Parathyroid adenoma (tissue), 2 donors: Measurements from ENCODE around the gene GLIPR1.
A peak's percentile ranks its signal among the peaks of the same experiment; 100 is the strongest.

Source experiments
- H2AFZ ChIP-seq: fragments of 300-600 bp; sonication (generic); one replicate; pipeline ENCODE4 v1.7.0; 2017; ENCODE audit warnings: antibody characterized with exemption, mild to moderate bottlenecking
- H3K27ac ChIP-seq: fragments of 300-600 bp; sonication (generic); one replicate; pipeline ENCODE4 v1.7.0; 2017
- H3K27me3 ChIP-seq: fragments of 300-600 bp; sonication (generic); one replicate; pipeline ENCODE4 v1.7.0; 2017; ENCODE audit warnings: low read length; ENCODE audit not compliant: control insufficient read depth, insufficient read depth
- H3K36me3 ChIP-seq: fragments of 300-600 bp; sonication (generic); one replicate; pipeline ENCODE4 v1.7.0; 2017; ENCODE audit warnings: low read length; ENCODE audit not compliant: control insufficient read depth, insufficient read depth
- H3K4me1 ChIP-seq: fragments of 300-600 bp; sonication (generic); one replicate; pipeline ENCODE4 v1.7.0; 2017; ENCODE audit warnings: control low read depth
- H3K4me2 ChIP-seq: fragments of 300-600 bp; sonication (generic); one replicate; pipeline ENCODE4 v1.7.0; 2017; ENCODE audit warnings: low read length
- H3K4me3 ChIP-seq: fragments of 300-600 bp; sonication (generic); one replicate; pipeline ENCODE4 v1.7.0; 2017; ENCODE audit warnings: low read depth, low read length
- H3K79me2 ChIP-seq: fragments of 300-600 bp; sonication (generic); one replicate; pipeline ENCODE4 v1.7.0; 2017; ENCODE audit warnings: control low read depth
- H3K9ac ChIP-seq: fragments of 300-600 bp; sonication (generic); one replicate; pipeline ENCODE4 v1.7.0; 2017; ENCODE audit warnings: mild to moderate bottlenecking
- H3K9me3 ChIP-seq: fragments of 300-600 bp; sonication (generic); one replicate; pipeline ENCODE4 v1.7.0; 2017; ENCODE audit warnings: low read length; ENCODE audit not compliant: control insufficient read depth
- CTCF ChIP-seq: fragments of 300-600 bp; sonication (generic); IDR thresholded peaks from one replicate; pipeline ENCODE4 v1.7.0; 2017; ENCODE audit warnings: antibody characterized with exemption, mild to moderate bottlenecking
- donor health status: primary hyperparathyroidism.

Gene GLIPR1

GRCh38 chr12:75476071-75476470 is 4.5 kb upstream of the GLIPR1 start:
- no peak for TF ChIP-seq CTCF
- no peaks in the 10 kb centered on the region for H3K36me3 ChIP-seq
- no peaks in the 10 kb centered on the region for H3K79me2 ChIP-seq
- no peak overlapping the region for H3K4me2 ChIP-seq
- H2AFZ ChIP-seq = no peak overlapping the region
- no peaks in the 10 kb centered on the region for H3K27me3 ChIP-seq
- H3K4me1 ChIP-seq = no peaks in the 10 kb centered on the region
- H3K27ac ChIP-seq = no peak overlapping the region
- no peak overlapping the region for H3K4me3 ChIP-seq
- no peak overlapping the region for H3K9ac ChIP-seq
- no peaks in the 10 kb centered on the region for H3K9me3 ChIP-seq

GRCh38 chr12:75477137-75477536 is 3.4 kb upstream of the GLIPR1 start:
- H3K4me3 ChIP-seq = no peak overlapping the region
- H3K9me3 ChIP-seq = no peaks in the 10 kb centered on the region
- TF ChIP-seq CTCF = no peak
- H2AFZ ChIP-seq = no peak overlapping the region
- no peaks in the 10 kb centered on the region for H3K27me3 ChIP-seq
- no peaks in the 10 kb centered on the region for H3K36me3 ChIP-seq
- no peaks in the 10 kb centered on the region for H3K79me2 ChIP-seq
- H3K9ac ChIP-seq = no peak overlapping the region
- H3K4me1 ChIP-seq = no peaks in the 10 kb centered on the region
- no peak overlapping the region for H3K4me2 ChIP-seq
- H3K27ac ChIP-seq = no peak overlapping the region

- no peak overlapping the region for H3K4me2 ChIP-seq
- no peak overlapping the region for H3K27ac ChIP-seq
- no peaks in the 10 kb centered on the region for H3K36me3 ChIP-seq
- no peaks in the 10 kb centered on the region for H3K27me3 ChIP-seq
- no peaks in the 10 kb centered on the region for H3K4me1 ChIP-seq
- H3K9ac ChIP-seq = no peak overlapping the region
- no peaks in the 10 kb centered on the region for H3K9me3 ChIP-seq
- no peak for TF ChIP-seq CTCF
- H2AFZ ChIP-seq = no peak overlapping the region
- no peaks in the 10 kb centered on the region for H3K79me2 ChIP-seq
- H3K4me3 ChIP-seq = no peak overlapping the region
Measured at GRCh38 chr12:75478116-75478794, 2.3 kb upstream of the GLIPR1 start.

GRCh38 chr12:75479963-75480461 is 543 bp upstream of the GLIPR1 start:
- Histone ChIP-seq H3K36me3 (no peaks in the 10 kb centered on the region), H2AFZ (no peak overlapping the region), H3K27ac (no peak overlapping the region), H3K79me2 (no peaks in the 10 kb centered on the region), H3K9me3 (no peaks in the 10 kb centered on the region), H3K9ac (no peak overlapping the region), H3K27me3 (no peaks in the 10 kb centered on the region), H3K4me1 (no peaks in the 10 kb centered on the region), H3K4me3 (peak overlapping the region; percentile 42), H3K4me2 (no peak overlapping the region)
- no peak for TF ChIP-seq CTCF
